DOHH2 (cell line): ENCODE results near the gene CCDC169.

Source experiments
- CTCF ChIP-seq: fragments of 200-600 bp; sonication (generic); IDR thresholded peaks from one replicate; pipeline ENCODE4 v1.5.1; 2014; ENCODE audit warnings: antibody characterized with exemption, mild to moderate bottlenecking, low read depth, low read length; ENCODE audit not compliant: poor library complexity, severe bottlenecking
- EZH2phosphoT487 ChIP-seq: fragments of 200-600 bp; sonication (generic); IDR thresholded peaks from 2 replicates; pipeline ENCODE4 v1.6.1; 2017; ENCODE audit warnings: borderline replicate concordance, mild to moderate bottlenecking, antibody characterized with exemption, low read length, moderate library complexity, mixed read lengths

- TF ChIP-seq CTCF (no peak), EZH2phosphoT487 (no peak)
These were observed 8.7 kb downstream of the CCDC169 start for GRCh38 chr13:36288794-36289391.
